Uterus (tissue), 4 donors: ENCODE data around the gene PPIG. TPM values are rescaled to one million over a fixed set of nuclear protein-coding genes. Genes with fewer than 3 reads are reported as not detected.
"Not testable (repeated sequence)": the region's sequence is repeated elsewhere in the genome, so short reads cannot be mapped to it uniquely, and the experiment has no call there.

Experiments used
- DNase-seq, 2 donors: peaks; one replicate each; pipeline ENCODE4 v3.0.0-alpha.2; 2019 to 2020
- H3K27ac ChIP-seq, 2 donors: fragments of 200-600 bp; sonication (generic); 1 replicate in 1 of 2; 2 replicates in 1 of 2; pipeline ENCODE4 v1.5.1; 2016 to 2018
- H3K27me3 ChIP-seq, 2 donors: fragments of 200-600 bp; sonication (generic); one replicate each; pipeline ENCODE4 v1.5.1; 2018 to 2019; ENCODE audit warnings: control low read depth in 1 of 2
- H3K36me3 ChIP-seq, 2 donors: fragments of 200-600 bp; sonication (generic); one replicate each; pipeline ENCODE4 v1.5.1; 2019; ENCODE audit warnings: control low read depth in 1 of 2
- H3K4me1 ChIP-seq, 2 donors: fragments of 200-600 bp; sonication (generic); one replicate each; pipeline ENCODE4 v1.5.1; 2018 to 2019; ENCODE audit warnings: control low read depth in 1 of 2
- H3K4me3 ChIP-seq, 2 donors: fragments of 200-600 bp; sonication (generic); 1 replicate in 1 of 2; 2 replicates in 1 of 2; pipeline ENCODE4 v1.5.1; 2018 to 2019; ENCODE audit warnings: mild to moderate bottlenecking in 1 of 2
- H3K9me3 ChIP-seq, 2 donors: fragments of 200-600 bp; sonication (generic); one replicate each; pipeline ENCODE4 v1.5.1; 2019; ENCODE audit warnings: control low read depth in 1 of 2
- POLR2A ChIP-seq, 2 donors: fragments of 450-650 bp; IDR thresholded peaks; one replicate each; pipeline ENCODE4 v1.6.1; 2016; ENCODE audit warnings: antibody characterized with exemption in 2 of 2, mild to moderate bottlenecking in 1 of 2, moderate library complexity in 1 of 2
- intact Hi-C: fragments of 100-400 bp; cut with DNase I; formaldehyde crosslinking; loops from one replicate; pipeline ENCODE4 v1.15.1; 2023; ENCODE audit warnings: low total_unique reads
- total RNA-seq, 4 donors: library from RNA; depleted of rRNA in 3 of 4; stranded (reverse); fragments of >200 nt in 3 of 4; gene quantifications; one replicate each; pipeline versions ENCODE4 v1.1.0 to v1.2.4, GENCODE V29; 2014 to 2023
- TF ChIP-seq, protein P1 (sequence below), 4 experiments: fragments of 200-600 bp in 2 of 4; fragments of 450-650 bp in 2 of 4; sonication (generic) in 2 of 4; IDR thresholded peaks; one replicate each; pipeline ENCODE4 v1.5.1; 2016 to 2019; ENCODE audit warnings: antibody characterized with exemption in 4 of 4, mild to moderate bottlenecking in 2 of 4, moderate library complexity in 1 of 4
- donor health status: DM: yes; HTN: yes; CAD: no.

The PPIG gene
- total RNA-seq, 4 donors from 2014 or later = 24.3 to 83.4 (median 59.0) TPM

- intact Hi-C loops = no loop called here
- H3K4me1 ChIP-seq = no peaks in the 10 kb centered on the region
- TF ChIP-seq, protein P1, sequence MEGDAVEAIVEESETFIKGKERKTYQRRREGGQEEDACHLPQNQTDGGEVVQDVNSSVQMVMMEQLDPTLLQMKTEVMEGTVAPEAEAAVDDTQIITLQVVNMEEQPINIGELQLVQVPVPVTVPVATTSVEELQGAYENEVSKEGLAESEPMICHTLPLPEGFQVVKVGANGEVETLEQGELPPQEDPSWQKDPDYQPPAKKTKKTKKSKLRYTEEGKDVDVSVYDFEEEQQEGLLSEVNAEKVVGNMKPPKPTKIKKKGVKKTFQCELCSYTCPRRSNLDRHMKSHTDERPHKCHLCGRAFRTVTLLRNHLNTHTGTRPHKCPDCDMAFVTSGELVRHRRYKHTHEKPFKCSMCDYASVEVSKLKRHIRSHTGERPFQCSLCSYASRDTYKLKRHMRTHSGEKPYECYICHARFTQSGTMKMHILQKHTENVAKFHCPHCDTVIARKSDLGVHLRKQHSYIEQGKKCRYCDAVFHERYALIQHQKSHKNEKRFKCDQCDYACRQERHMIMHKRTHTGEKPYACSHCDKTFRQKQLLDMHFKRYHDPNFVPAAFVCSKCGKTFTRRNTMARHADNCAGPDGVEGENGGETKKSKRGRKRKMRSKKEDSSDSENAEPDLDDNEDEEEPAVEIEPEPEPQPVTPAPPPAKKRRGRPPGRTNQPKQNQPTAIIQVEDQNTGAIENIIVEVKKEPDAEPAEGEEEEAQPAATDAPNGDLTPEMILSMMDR (IDR thresholded peaks at IDR 0.05) = no peak
- no peak for TF ChIP-seq POLR2A (IDR thresholded peaks at IDR 0.05)
- H3K4me3 ChIP-seq = no peak overlapping the region
- no peak overlapping the region for H3K27ac ChIP-seq
- no peaks in the 10 kb centered on the region for H3K9me3 ChIP-seq
- no peaks in the 10 kb centered on the region for H3K36me3 ChIP-seq
- H3K27me3 ChIP-seq = no peaks in the 10 kb centered on the region
- DNase-seq = no peak
Observed at GRCh38 chr2:169598982-169599381, 14.8 kb downstream of the PPIG start.

GRCh38 chr2:169599568-169599967 is 15.4 kb downstream of the PPIG start:
- no peak for DNase-seq
- intact Hi-C loops = no loop called here
- H3K4me1 ChIP-seq = no peaks in the 10 kb centered on the region
- TF ChIP-seq, protein P1 (IDR thresholded peaks at IDR 0.05) = no peak
- no peak for TF ChIP-seq POLR2A (IDR thresholded peaks at IDR 0.05)
- H3K27ac ChIP-seq = no peak overlapping the region
- H3K9me3 ChIP-seq = no peaks in the 10 kb centered on the region
- H3K27me3 ChIP-seq = no peaks in the 10 kb centered on the region
- H3K36me3 ChIP-seq = no peaks in the 10 kb centered on the region
- H3K4me3 ChIP-seq = no peak overlapping the region

DNA sequence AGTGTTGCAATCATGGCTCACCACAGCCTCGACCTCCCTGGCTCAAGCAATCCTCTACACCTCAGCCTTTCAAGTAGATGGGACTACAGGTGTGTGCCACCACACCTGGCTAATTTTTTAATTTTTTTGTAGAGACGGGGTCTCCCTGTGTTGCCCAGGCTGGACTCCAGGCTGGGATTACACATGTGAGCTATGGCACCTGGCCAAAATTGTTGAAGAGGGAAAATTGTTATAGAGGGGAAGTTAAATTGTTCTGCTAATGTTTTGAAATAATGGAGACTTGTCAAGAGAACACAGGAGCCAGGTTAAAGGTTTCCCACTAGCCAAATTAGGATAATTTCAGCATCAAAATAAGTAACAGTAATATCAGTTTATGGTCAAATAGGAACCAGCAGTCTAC is 25.1 kb downstream of the PPIG start:
- H3K4me3 ChIP-seq = no peak overlapping the region
- no peaks in the 10 kb centered on the region for H3K9me3 ChIP-seq
- no peak for TF ChIP-seq POLR2A (IDR thresholded peaks at IDR 0.05)
- H3K27ac ChIP-seq = no peak overlapping the region
- no peaks in the 10 kb centered on the region for H3K4me1 ChIP-seq
- no peaks in the 10 kb centered on the region for H3K36me3 ChIP-seq
- DNase-seq = no peak
- H3K27me3 ChIP-seq = no peaks in the 10 kb centered on the region
- intact Hi-C loops = no loop called here

- H3K36me3 ChIP-seq = no peaks in the 10 kb centered on the region
Observed at GRCh38 chr2:169613876-169614275, 29.7 kb downstream of the PPIG start.

DNA sequence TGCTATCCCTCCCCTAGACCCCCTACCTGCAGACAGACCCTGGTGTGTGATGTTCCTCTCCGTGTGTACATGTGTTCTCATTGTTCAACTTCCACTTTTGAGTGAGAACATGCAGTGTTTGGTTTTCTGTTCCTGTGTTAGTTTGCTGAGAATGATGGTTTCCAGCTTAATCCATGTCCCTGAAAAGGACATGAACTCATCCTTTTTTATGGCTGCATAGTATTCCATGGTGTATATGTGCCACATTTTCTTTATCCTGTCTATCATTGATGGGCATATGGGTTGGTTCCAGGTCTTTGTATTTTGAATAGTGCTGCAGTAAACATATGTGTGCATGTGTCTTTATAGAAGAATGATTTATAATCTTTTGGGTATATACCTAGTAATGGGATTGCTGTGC is 31.8 kb downstream of the PPIG start:
- H3K36me3 ChIP-seq, H3K27ac ChIP-seq, intact Hi-C loops, H3K9me3 ChIP-seq, H3K4me3 ChIP-seq, H3K4me1 ChIP-seq, DNase-seq, H3K27me3 ChIP-seq: not testable (repeated sequence)

More at GRCh38 chr2:169613876-169614275, 29.7 kb downstream of the PPIG start:
- H3K27me3 ChIP-seq = no peaks in the 10 kb centered on the region
- intact Hi-C loops = no loop called here
- no peak overlapping the region for H3K27ac ChIP-seq
- no peaks in the 10 kb centered on the region for H3K9me3 ChIP-seq
- DNase-seq = no peak
- H3K4me1 ChIP-seq = no peaks in the 10 kb centered on the region
- TF ChIP-seq, protein P1 (IDR thresholded peaks at IDR 0.05) = no peak
- TF ChIP-seq POLR2A (IDR thresholded peaks at IDR 0.05) = no peak
- H3K4me3 ChIP-seq = no peak overlapping the region

GRCh38 chr2:169619946-169620345 is 35.8 kb downstream of the PPIG start:
- no peak overlapping the region for H3K27ac ChIP-seq
- DNase-seq = no peak
- no peaks in the 10 kb centered on the region for H3K9me3 ChIP-seq
- no peaks in the 10 kb centered on the region for H3K27me3 ChIP-seq
- no peak for TF ChIP-seq POLR2A (IDR thresholded peaks at IDR 0.05)
- TF ChIP-seq, protein P1 (IDR thresholded peaks at IDR 0.05) = no peak
- no peaks in the 10 kb centered on the region for H3K36me3 ChIP-seq
- no peaks in the 10 kb centered on the region for H3K4me1 ChIP-seq
- no peak overlapping the region for H3K4me3 ChIP-seq
- intact Hi-C loops = no loop called here
